Esophagus squamous epithelium (tissue), 5 donors: Measurements from ENCODE around the gene TAF4. TPM values are rescaled to one million over a fixed set of nuclear protein-coding genes. Genes with fewer than 3 reads are reported as not detected.

ENCODE experiments used
- DNase-seq: peaks from one replicate; lab custom pipeline; 2025; lab: John Stamatoyannopoulos, UW
- H3K27ac ChIP-seq, 4 donors: fragments of 200-600 bp; sonication (generic); one replicate each; pipeline ENCODE4 v1.5.1; 2016 to 2019; ENCODE audit warnings: mild to moderate bottlenecking in 1 of 4
- H3K27me3 ChIP-seq, 4 donors: fragments of 200-600 bp; sonication (generic); 1 replicate in 3 of 4; 2 replicates in 1 of 4; pipeline versions ENCODE4 v1.5.1 to v1.6.0; 2017 to 2021; ENCODE audit warnings: antibody characterized with exemption in 1 of 4
- H3K36me3 ChIP-seq, 3 donors: fragments of 200-600 bp; sonication (generic); one replicate each; pipeline ENCODE4 v1.5.1; 2016 to 2019
- H3K4me1 ChIP-seq, 3 donors: fragments of 200-600 bp; sonication (generic); one replicate each; pipeline ENCODE4 v1.5.1; 2017 to 2019
- H3K4me3 ChIP-seq, 4 donors: fragments of 200-600 bp; sonication (generic); 1 replicate in 3 of 4; 2 replicates in 1 of 4; pipeline ENCODE4 v1.5.1; 2016 to 2019; ENCODE audit warnings: mild to moderate bottlenecking in 2 of 4, moderate library complexity in 1 of 4
- H3K9me3 ChIP-seq, 3 donors: fragments of 200-600 bp; sonication (generic); one replicate each; pipeline ENCODE4 v1.5.1; 2016 to 2019
- CTCF ChIP-seq, 6 experiments: fragments of 450-650 bp in 4 of 6; fragments of 200-600 bp in 2 of 6; sonication (generic) in 2 of 6; IDR thresholded peaks; one replicate each; pipeline ENCODE4 v1.5.1; 2016 to 2019; ENCODE audit warnings: antibody characterized with exemption in 6 of 6, mild to moderate bottlenecking in 4 of 6, moderate library complexity in 4 of 6
- POLR2A ChIP-seq, 4 donors: fragments of 450-650 bp; IDR thresholded peaks; one replicate each; pipeline ENCODE4 v1.6.1; 2017; ENCODE audit warnings: antibody characterized with exemption in 4 of 4, mild to moderate bottlenecking in 4 of 4, moderate library complexity in 3 of 4
- WGBS, 2 donors: methylation state at CpG; one replicate each; pipeline ENCODE4 v1.1.5; 2018; 5-methylcytosine and 5-hydroxymethylcytosine counted together
- intact Hi-C: fragments of 100-400 bp; cut with DNase I; formaldehyde crosslinking; loops from one replicate; pipeline ENCODE4 v1.15.0; 2022
- total RNA-seq, 4 donors: library from RNA; depleted of rRNA; stranded (reverse); fragments of >200 nt; gene quantifications; one replicate each; pipeline ENCODE4 v1.1.0, GENCODE V29; 2016
- donor health status: DM: yes; HTN: yes; CAD: no.

Gene TAF4
- total RNA-seq, 4 donors from 2014 or later: 4.9 to 16.5 (median 14.4) TPM

GRCh38 chr20:62023935-62024334, 41.7 kb downstream of the TAF4 start:
- H3K9me3 ChIP-seq: no peaks in the 10 kb centered on the region
- no peak overlapping the region for H3K27ac ChIP-seq
- WGBS, 2 donors: 86 to 87% methylated on average over 5 to 6 of the region's 11 CpGs
- no peak overlapping the region for H3K4me3 ChIP-seq
- no peaks in the 10 kb centered on the region for H3K27me3 ChIP-seq
- intact Hi-C loops: no loop called here
- no peak for DNase-seq
- TF ChIP-seq CTCF (IDR thresholded peaks at IDR 0.05) (no peak), POLR2A (IDR thresholded peaks at IDR 0.05) (no peak)
- H3K4me1 ChIP-seq: peaks cover 0 to 45% (median 6%) of the 10 kb centered on the region in 3 donors
- no peaks in the 10 kb centered on the region for H3K36me3 ChIP-seq

- Histone ChIP-seq H3K27me3 (no peaks in the 10 kb centered on the region), H3K9me3 (no peaks in the 10 kb centered on the region), H3K4me1 (peaks cover 0 to 49% (median 6%) of the 10 kb centered on the region in 3 donors), H3K27ac (no peak overlapping the region), H3K4me3 (no peak overlapping the region), H3K36me3 (no peaks in the 10 kb centered on the region)
- TF ChIP-seq POLR2A (IDR thresholded peaks at IDR 0.05): no peak
- no peak for TF ChIP-seq CTCF (IDR thresholded peaks at IDR 0.05)
- no peak for DNase-seq
- intact Hi-C loops: no loop called here
- WGBS, 2 donors: 94 to 96% methylated on average over 3 to 9 of the region's 14 CpGs
These were observed 43.0 kb downstream of the TAF4 start for GRCh38 chr20:62022575-62023139.

DNA sequence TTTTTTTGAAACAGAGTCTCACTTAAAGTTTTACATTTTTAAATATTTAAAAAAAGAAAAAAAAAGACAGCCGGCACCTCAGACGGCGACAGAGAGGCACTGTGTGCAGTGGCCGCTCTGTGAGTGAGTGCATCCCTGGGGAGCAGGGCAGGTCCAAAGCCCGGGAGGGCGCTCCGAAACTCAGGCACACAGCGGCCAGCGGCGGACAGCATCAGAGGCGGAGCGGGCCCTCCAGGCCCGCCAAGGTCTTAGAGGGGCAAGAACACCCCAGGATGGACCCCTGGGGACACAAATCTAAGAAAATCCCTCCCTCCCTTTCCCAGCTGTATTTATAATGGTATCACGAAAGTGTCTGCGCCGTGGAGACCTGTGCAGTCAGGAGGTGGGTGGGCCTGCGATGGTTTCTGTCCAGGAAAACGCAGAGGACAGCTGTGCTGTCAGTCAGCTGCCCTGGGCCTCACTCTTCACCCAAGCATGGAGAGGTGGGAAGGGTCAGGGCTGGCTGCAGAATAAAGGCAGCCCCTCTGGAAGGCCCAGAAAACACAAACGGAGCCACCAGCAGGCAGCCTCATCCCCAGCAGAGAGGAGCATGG, 43.8 kb downstream of the TAF4 start:
- intact Hi-C loops: no loop called here
- 94 to 95% methylated on average over 8 to 10 of the region's 19 CpGs for WGBS, 2 donors
- H3K4me1 ChIP-seq: peaks cover 0 to 48% (median 6%) of the 10 kb centered on the region in 3 donors
- TF ChIP-seq POLR2A (IDR thresholded peaks at IDR 0.05) (no peak), CTCF (IDR thresholded peaks at IDR 0.05) (no peak)
- H3K27me3 ChIP-seq: no peaks in the 10 kb centered on the region
- no peaks in the 10 kb centered on the region for H3K36me3 ChIP-seq
- no peak overlapping the region for H3K4me3 ChIP-seq
- H3K9me3 ChIP-seq: no peaks in the 10 kb centered on the region
- no peak for DNase-seq
- no peak overlapping the region for H3K27ac ChIP-seq

DNA sequence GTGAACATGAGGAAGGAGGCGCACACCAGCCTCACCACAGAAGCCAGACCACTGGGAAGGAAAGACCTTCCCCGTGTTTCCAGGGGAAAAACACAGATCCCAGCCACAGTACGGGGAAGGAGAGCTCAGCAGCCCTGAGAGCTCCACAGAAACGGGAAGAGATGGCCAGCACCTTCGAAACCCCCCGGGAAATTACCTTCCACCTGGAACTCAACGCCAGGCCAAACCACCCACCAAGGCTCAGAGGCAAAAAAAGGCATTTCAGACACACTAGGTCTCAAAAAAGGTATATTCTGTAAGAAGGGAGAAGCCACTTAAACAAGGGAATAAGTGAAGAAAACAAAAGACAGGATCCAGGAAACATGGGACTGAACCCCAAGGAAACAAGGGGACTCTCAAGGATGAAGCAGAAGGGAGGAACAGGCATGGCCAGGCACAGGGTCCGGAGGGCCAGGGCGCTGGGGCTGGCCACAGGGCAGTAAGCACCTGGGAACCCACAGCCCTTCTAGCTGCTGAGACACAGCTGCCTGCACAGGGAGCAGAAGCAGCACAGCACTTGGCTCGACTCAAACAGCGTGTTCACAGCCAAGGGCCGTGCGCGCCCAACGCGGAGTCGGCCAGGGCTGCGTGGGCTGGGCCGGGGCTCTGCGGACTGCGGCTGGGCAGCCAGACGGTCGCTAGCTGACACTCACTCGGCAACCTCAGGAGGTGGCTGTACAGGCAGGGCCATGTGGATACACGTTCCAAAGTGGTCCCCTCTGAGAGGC, 44.6 kb downstream of the TAF4 start:
- Histone ChIP-seq H3K27me3 (no peaks in the 10 kb centered on the region), H3K4me3 (no peak overlapping the region), H3K36me3 (no peaks in the 10 kb centered on the region), H3K4me1 (peaks cover 0 to 48% (median under 1%) of the 10 kb centered on the region in 3 donors), H3K27ac (no peak overlapping the region), H3K9me3 (no peaks in the 10 kb centered on the region)
- 60 to 74% methylated on average over 16 to 22 of the region's 25 CpGs for WGBS, 2 donors
- intact Hi-C loops: no loop called here
- no peak for DNase-seq
- no peak for TF ChIP-seq POLR2A (IDR thresholded peaks at IDR 0.05)
- TF ChIP-seq CTCF (IDR thresholded peaks at IDR 0.05): no peak
